ENCODE data around the gene SORBS1. TPM values are rescaled to one million over a fixed set of nuclear protein-coding genes. Genes with fewer than 3 reads are reported as not detected.

SORBS1 gene
- total RNA-seq, 1 donor from 2014 or later, result 854 TPM

DNA sequence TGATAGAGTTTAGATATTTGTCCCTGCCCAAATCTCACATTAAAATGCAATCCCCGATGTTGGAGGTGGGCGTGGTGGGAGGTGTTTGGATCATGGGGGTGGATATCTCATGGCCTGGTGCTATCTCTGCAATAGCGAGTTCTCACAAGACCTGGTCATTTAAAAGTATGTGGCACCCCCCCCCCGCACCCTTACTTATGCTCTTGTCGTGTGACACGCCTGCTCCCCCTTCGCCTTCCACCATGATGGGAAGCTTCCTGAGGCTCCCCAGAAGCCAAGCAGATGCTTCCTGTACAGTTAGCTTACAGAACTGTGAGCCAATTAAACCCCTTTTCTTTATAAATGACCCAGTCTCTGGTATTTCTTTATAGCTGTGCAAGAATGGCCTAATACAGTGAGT is 118.8 kb downstream of the SORBS1 start:
- no peak for DNase-seq (ENCODE audit: low spot score)

DNA sequence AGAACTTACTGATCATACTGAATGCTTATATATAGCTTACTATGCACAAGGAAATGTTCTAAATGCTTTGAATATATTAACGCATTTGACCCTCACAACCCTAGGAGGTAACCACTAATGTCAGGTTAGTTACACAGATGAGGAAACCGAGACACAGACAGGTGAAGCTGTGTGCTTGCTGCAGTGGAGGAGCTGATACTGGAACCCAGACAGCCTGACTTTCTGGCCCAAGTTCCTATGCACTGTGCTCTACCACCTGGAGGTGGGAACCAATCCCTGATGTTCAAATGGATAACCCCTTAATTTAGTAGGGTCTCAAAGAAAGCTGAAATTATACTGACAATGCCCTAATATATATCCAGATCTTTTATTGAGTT is 119.6 kb downstream of the SORBS1 start:
- DNase-seq (ENCODE audit: low spot score), result no peak

DNA sequence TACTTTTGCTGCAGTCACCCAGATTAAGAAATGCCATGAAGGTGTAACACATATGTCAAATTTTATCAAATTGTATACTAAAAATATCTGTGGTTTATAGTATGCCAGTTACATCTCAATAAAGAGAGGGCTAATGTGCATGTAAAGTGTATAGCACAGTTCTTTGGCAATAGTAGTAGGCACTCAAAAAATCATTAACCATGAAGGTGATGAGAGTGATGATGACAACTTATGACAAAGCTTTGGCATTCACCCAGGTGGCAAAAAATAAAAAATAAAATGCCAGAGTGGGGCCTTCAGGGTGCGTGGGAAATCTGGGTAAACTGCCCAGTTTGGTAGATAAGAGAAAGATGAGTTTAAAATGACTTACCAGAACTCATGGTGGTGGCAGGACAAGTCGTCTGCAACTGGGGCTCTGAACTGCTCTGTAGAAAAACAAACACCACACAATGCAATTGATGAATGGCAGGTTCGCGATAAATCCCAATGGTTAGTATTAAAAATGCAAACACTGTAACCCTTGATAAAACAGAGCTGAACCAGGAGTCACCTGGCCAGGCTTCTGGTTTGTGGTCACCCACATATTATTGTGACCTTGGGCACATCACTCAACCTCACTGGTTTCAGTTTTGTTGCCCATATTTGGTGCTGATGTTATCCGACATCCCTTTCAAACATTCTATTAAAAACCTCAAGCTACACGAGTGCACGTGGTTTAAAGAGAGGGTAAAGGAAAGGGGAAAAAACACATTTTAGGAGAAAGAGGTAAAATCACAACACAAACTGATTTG is 120.2 kb downstream of the SORBS1 start:
- DNase-seq (ENCODE audit: low spot score), result no peak

DNA sequence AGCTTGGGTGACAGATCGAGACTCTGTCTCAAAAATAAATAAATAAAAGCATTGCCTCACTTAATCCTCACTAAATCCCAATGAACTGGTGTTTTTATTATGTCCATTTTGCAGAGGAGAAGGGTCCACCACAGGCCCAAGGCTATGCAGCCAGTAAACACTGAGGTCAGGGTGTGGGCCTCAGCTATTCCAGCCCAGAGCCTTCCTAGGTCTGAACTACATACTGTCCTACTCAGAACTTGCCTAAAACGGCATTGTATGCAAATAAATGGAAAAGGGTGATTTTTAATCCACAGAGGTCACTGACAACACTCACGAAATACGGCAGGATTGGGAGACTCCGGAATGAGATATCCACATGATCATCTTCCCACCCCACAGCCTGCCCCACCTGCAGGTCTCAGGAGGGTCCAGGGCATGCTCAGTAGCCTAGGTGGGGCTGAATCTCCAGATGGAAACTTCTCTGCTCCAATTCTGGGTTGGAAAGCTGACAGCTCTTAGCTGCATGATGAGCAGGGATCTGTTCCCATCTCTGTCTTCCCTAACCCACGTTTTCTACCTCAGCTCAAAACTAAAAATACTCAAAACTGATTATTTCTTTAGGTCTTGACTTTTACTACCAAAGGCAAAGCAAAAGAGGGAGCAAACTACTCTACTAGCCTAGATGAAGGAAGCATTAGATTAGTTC is 121.0 kb downstream of the SORBS1 start:
- DNase-seq (ENCODE audit: low spot score), result no peak

DNA sequence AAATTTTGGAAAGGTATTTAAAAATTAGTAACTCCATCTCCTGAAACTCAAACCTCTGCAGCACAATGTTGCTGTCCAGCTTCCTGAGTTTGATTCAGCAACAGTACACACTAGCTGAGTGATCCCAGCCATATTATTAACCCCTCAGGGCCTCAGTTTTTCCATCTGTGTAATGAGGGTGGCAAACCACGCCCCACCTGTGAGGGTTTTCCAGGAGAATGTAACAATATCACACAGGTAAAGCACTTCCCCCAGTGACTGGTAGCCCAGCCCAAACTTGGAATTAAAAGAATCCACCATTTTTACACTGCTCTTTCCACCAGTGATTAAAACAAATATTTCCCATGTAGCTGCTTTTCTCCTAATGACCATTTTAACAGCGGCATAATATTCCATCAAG is 122.4 kb downstream of the SORBS1 start:
- DNase-seq (ENCODE audit: low spot score), result no peak

DNA sequence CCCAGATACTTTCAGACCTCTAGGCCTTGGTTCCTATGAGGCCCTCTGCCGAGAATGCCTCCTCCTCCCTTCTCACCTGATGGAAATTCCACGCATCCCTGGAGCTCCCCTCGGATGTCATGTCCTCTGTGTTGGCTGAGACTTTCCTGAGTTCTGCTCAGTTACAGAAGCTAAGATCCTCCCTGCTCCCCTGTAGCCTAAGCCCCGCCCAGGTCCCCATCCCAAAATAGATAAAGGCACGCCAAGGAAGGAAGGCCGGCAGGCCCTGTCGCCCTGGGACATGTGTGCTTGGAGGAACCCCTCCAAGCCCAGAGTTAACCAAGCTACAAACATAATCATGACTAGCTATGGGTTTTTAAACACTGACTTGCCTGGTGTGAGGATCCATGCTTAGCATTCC is 123.5 kb downstream of the SORBS1 start:
- DNase-seq (ENCODE audit: low spot score), result no peak

DNA sequence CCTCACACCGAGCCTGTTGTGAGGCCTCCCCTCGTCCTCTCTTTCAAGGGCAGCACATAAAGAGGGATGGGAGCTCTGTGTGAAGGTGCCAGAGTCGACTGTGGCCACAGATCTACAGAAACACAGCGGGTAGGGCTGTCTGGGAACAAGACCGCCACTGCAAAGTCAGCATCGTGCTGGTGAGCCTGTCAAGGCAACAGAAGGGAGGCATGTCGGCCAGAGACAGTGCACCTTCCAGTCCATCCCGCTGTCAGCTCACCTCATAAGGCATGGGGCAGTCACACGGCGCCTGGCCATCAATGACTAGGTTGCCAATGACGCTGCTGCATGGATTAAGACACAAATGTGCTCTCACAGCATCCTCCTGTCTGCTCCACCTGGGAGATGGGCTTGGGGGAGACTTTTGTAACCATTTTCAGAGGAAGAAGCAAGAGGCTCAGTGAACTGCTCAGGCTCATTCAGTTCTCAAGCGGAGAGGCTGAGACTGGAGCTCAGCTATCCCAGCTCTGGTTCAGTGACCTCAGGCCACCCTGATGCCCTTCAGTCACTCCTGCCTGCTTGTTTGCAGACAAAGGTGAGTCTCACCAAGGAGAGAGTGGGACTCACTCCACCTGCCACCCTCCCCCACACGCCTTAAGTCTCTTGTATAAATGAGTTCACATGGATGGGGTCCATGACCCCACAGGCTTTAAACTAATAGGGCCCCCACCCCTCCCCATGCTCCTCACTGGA is 125.5 kb downstream of the SORBS1 start:
- DNase-seq (ENCODE audit: low spot score), result no peak

DNA sequence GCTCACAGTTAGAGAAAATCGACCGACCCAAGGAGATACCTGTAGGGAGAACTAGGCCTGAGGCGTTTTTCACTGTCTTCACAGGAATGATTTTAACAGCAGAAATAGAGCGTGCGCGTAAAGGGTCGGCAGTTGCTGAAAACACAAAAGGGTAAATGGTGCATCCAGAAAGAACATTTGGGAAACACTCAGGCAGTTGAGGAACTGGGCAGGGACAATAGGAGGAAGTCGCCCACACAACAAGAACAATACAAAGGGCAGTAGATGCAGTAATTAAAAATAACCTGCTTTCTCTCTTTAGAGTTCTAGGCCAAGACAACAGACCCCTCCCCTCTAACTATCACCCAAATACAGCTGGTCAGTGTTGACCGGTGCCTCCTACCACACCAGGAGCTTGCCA is 126.6 kb downstream of the SORBS1 start:
- DNase-seq (ENCODE audit: low spot score), result no peak

DNA sequence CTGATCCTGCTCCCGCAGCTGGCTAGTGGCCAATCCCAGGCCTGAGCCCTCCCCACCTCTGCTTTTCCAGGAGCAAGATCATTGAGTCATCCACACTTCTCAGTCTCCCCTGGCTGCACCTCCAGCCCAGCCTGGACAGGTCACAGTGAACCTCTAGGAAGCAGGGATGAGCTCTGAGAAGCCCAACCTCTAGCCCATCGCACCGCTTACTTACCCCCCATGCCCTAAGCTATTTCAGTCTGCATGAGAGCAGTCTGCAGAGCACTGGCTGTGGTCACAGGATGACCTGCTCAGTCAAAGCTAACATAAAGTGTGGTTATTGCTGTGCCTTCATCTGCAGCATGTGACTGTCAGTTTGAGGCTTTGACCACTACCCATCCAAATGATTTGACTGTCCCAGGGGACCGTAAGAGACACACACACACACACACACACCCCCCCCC is 129.2 kb downstream of the SORBS1 start:
- no peak for DNase-seq (ENCODE audit: low spot score)

DNA sequence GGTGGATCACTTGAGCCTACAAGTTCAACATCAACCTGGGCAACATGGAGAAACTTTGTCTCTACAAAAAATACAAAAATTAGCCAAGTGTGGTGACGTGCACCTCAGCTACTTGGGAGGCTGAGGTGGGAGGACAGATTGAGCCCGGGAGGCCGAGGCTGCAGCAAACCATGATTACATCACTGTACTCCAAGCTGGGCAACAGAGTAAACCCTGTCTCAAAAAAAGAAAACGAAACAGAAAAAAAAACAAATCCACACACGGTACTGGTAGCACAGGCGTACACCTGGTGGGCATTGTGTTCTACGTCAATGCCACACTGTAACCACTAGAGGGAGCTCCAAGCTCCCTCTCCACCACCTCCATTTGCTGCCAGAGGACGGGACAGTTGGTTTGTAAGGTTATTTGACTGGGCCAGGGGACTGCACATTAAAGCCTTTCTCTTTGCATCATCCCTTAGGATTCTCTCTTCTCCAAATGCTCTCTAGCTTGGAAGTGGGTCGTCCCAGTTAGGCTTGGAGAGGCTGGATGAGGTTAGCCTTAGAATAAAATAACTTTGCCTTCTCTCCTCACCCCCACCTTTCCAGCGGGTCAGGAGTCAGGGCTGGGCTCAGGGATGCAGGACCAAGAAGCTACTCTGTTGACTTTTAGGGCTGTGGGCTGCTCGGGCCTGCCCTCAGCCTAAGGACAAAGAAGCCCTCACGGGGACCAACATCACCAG is 130.8 kb downstream of the SORBS1 start:
- DNase-seq (ENCODE audit: low spot score), result no peak

DNA sequence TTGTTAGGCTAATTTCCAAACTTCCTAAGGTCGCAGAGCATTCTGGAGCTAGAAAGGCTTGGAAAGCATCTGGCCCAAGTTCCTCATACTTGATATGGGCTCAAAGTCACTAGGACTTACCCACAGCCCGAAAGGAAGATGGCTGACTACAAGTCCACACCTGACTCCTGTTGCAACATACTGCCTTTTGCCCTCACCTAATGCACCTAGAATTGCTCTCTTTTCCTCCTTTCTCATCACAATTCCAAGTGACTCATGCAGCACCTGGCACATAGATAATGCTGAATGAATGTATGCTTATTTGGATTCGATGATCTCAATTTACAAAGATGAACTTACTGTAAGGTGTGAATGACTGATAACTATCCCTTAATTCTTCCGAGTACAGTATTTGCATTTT is 131.5 kb downstream of the SORBS1 start:
- no peak for DNase-seq (ENCODE audit: low spot score)

DNA sequence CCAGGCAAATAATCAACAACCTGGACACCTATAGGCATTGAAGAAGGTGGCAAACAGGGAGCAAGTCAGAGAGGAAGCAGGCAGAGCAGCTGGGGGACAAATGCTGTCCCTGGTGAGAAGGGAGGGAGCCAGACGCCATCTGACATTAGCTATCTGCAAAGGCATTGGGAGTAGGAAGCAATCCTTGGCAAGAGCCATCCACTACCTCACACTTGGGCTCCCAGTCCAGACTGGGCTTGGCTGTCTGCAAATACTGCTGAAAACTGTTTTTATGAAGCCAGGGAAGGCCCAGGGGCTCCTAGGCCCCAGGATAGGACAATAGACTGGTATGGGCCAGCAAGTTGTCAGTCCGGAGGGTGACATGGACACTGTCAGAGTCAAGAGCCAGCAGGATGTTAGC is 132.5 kb downstream of the SORBS1 start:
- DNase-seq (ENCODE audit: low spot score), result no peak

DNA sequence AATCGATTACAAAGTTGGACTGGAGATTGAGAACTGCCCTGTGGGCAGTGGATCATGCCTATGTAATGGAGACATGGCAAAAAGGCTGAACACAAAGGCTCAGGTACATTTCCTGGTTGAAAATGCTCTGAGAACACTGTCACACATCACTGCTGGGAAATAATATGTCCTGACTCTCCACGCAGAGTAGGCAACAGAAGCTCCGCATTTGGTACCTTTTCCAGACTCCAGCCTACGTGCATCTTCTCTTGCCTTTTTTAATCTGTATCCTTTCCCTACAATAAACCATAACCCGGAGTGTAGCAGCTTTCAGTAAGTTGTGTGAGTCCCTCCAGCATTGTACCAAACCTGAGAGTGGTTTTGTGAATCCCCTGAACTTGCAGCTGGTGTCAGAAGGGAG is 134.7 kb downstream of the SORBS1 start:
- no peak for DNase-seq (ENCODE audit: low spot score)

DNA sequence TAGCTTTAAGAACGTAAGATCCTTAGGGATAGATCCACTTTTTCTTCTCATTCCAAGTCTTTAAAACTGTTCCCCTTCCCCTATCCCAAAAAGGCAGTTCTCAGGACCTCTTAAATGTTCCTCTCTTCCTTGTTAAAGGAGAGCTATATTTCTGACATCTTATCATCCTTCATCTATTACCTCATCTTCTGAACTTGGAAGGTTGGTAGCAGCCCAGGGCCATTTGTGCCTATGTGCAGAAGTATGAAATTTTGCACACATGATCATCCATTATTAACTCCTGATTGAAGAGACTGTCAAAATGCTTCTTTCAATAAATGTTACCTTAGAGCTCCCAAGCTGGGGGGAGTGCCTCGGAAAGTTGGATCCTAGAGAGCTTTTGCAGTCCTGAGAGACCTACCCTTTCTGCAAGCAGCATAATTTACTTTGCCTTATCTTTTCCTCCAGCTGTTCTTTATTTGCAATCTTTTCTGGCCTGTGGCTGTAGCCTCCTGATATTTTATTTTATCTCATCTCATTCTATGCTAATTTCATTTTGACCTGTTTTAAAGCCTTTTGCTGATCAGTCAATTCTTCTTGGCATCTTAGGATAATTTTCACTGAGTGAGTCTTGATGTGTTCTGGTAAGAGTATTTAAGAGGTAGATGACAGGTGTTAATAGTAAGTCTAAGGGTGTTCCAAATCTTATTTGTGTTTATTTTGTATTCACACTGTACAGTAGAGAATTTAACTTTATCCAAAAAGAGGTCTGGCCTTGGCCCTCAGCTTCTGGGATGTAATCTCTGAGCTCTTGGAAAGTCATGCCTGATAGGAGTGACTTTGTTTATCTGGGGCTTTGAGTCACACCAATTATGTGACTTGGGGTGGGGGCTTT is 135.3 kb downstream of the SORBS1 start:
- no peak for DNase-seq (ENCODE audit: low spot score)

DNA sequence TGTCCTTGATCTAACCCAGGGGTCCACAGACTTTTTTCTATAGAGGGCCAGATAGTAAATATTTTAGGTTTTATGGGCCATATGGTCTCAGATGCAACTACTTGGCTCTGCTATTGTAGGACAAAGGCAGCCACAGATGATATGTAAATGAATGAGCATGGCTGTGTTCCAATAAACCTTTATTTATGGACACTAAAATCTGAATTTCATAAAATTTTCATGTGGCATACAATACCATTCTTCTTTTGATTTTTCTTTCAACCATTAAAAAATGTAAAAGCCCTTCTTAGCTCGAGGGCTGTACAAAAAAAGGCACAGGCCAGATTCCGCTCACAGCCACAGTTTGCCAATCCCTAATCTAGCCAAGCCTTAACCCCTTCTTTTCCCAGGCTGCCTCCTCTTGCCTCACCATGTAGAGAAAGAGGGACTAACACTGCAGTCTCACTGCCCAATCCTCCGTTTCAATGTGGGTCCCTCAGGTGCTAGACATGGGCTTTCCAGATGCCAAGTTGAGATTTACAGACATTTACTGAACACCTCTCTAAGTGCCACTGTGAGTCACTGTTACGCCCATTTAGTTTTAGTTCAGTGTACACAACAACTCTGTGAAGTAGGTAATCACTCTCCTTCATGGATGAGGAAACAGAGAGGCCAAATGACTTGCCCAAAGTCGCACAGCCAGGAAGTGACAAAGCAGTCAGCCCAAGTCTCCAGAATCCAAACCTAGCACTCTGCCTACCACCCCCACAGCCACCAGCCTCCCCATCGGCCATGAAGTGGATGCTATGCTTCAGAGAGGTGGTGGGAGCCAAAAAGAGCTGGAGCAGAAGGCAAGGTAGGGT is 137.8 kb downstream of the SORBS1 start:
- DNase-seq (ENCODE audit: low spot score), result no peak

DNA sequence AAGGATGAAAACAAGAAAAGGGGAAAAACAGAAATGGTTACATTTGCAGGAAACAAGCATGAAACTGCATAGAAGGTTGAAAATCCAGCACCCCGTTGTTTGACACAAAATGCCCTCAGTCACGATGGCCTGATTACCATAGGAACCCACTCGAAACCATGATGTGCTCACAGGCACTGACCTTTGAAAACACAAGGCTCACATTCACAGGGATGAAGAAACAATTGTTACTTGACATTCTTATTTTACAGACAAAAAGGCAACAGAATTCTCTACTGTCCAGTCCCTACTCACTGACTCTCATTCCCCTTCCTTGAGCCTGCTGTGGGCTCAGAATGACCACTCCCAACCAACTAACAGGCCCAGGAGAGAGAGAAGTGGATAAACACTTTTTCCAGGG is 138.9 kb downstream of the SORBS1 start:
- DNase-seq (ENCODE audit: low spot score), result no peak

DNA sequence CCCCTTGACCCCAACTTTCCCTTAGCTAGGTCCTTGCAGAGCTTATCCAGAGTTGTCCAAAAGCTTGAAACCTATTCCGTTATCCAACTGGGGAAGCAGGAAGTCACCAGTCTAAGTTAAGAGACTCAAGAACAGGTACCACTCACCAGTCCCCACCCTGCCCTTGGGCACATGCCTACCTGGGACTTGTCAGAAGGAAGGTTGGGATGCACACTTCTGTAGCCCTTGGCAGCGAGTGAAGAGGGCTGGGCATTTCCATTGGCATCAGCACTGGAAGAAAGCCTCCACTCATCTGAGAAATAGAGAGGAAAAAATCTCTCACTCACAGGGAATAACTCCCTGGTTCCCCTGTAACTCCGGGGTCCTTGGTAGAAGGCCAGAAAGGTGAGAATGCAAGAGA is 139.4 kb downstream of the SORBS1 start:
- DNase-seq (ENCODE audit: low spot score), result no peak

DNA sequence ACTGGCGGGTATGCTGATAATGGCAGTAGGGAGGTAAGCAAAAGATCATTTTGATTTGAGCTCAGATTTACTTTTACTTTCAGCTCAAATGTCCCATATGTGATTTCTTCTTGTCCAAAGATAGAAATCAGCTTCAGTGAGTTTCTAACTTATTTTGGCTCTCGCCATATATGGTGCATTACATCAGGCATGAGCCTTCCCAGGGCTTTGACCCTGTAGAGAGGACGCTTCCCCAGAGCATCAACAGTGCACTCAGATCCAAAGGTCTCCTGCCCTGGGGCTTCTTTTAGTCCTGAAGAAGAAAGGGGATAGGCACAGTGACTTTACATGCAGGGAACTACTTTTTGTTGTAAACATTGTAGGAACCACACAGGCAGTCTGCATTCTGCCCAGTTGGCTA is 141.8 kb downstream of the SORBS1 start:
- no peak for DNase-seq (ENCODE audit: low spot score)

DNA sequence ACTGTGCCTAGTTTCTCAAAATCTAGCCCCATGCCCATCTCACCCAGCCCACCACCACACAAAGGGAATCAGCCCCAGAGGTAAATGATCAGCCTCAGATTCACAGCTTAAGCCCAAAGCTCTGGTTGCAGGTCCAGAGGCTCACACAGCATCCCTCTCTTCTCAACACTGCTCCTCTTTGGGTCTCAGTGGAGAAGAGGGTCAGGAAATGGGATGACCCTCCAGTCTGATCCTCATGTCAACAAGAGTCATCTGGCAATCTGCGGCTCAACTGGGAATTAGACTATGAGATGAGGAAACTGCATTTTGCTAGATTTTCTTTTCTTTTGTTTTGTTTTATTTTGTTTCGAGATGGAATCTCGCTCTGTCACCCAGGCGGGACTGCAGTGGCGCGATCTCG is 144.2 kb downstream of the SORBS1 start:
- no peak for DNase-seq (ENCODE audit: low spot score)

DNA sequence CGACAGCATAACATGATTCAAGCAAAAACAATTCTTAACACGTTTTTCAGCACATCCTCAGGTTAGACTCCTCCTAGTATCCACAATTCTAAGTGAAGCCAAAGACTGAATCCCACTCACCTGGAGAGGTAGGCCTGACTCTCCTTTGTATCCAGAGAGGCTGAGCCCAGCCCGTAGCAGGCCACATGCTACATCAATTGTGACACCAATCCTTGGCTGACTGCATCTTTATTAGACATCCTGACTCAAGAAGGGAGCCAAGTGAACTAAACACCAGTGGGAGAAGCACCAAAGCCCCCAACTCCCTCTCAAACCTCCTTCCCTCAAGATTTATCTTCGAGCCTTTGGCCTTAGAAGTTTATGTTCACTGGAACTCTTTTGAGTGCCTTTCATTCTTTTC is 144.9 kb downstream of the SORBS1 start:
- no peak for DNase-seq (ENCODE audit: low spot score)
